OCI-LY1 (cell line): Measurements from ENCODE around the gene USO1.

Experiments
- H2AFZ ChIP-seq: fragments of 200-600 bp; sonication (generic), shearing (Covaris generic); 2 replicates; pipeline ENCODE4 v1.6.0; 2014; ENCODE audit warnings: antibody characterized with exemption, mild to moderate bottlenecking, low read length
- H3F3A ChIP-seq: fragments of 200-600 bp; sonication (generic), shearing (Covaris generic); 2 replicates; pipeline ENCODE4 v1.6.0; 2014; ENCODE audit warnings: mild to moderate bottlenecking, antibody characterized with exemption, low read length, moderate library complexity; ENCODE audit not compliant: insufficient read depth
- H3K27ac ChIP-seq: fragments of 200-600 bp; sonication (generic); 2 replicates; pipeline ENCODE4 v1.5.1; 2014; ENCODE audit warnings: low read length, mixed run types, mild to moderate bottlenecking, low read depth; ENCODE audit not compliant: poor library complexity, severe bottlenecking
- H3K27me3 ChIP-seq: fragments of 200-600 bp; sonication (generic); 2 replicates; pipeline ENCODE4 v1.6.0; 2014; ENCODE audit warnings: antibody characterized with exemption, mild to moderate bottlenecking, low read length, moderate library complexity; ENCODE audit not compliant: insufficient read depth
- H3K36me3 ChIP-seq: fragments of 200-600 bp; sonication (generic); 2 replicates; pipeline ENCODE4 v1.6.1; 2014; ENCODE audit warnings: mild to moderate bottlenecking, antibody characterized with exemption, low read length, moderate library complexity, mixed read lengths; ENCODE audit not compliant: insufficient read depth
- H3K4me1 ChIP-seq: fragments of 200-600 bp; sonication (generic); 2 replicates; pipeline ENCODE4 v1.5.1; 2014; ENCODE audit warnings: mild to moderate bottlenecking, low read length, moderate library complexity; ENCODE audit not compliant: insufficient read depth, severe bottlenecking
- H3K4me2 ChIP-seq: fragments of 200-600 bp; sonication (generic), shearing (Covaris generic); 2 replicates; pipeline ENCODE4 v1.6.1; 2014; ENCODE audit warnings: low read length
- H3K4me3 ChIP-seq: fragments of 200-600 bp; sonication (generic); 2 replicates; pipeline ENCODE4 v1.5.1; 2014; ENCODE audit warnings: low read length, low read depth, mild to moderate bottlenecking, mixed read lengths; ENCODE audit not compliant: poor library complexity, severe bottlenecking
- H3K79me2 ChIP-seq: fragments of 200-600 bp; shearing (Covaris generic); 2 replicates; pipeline ENCODE4 v1.6.1; 2016; ENCODE audit warnings: mixed run types, low read length, mixed read lengths; ENCODE audit not compliant: insufficient read depth
- H3K9ac ChIP-seq: fragments of 200-600 bp; sonication (generic), shearing (Covaris generic); 2 replicates; pipeline ENCODE4 v1.6.1; 2014; ENCODE audit warnings: mild to moderate bottlenecking, low read length, mixed read lengths
- H3K9me2 ChIP-seq: fragments of 200-600 bp; sonication (generic), shearing (Covaris generic); 2 replicates; pipeline ENCODE4 v1.6.1; 2014; ENCODE audit warnings: low read depth, mild to moderate bottlenecking, low read length, mixed read lengths
- H3K9me3 ChIP-seq: fragments of 200-600 bp; shearing (Covaris generic); 2 replicates; pipeline ENCODE4 v1.6.1; 2014; ENCODE audit warnings: low read length, mixed read lengths
- H4K20me1 ChIP-seq: fragments of 200-600 bp; sonication (generic), shearing (Covaris generic); 2 replicates; pipeline ENCODE4 v1.6.0; 2016; ENCODE audit warnings: mild to moderate bottlenecking, low read length; ENCODE audit not compliant: insufficient read depth
- CTCF ChIP-seq: fragments of 200-600 bp; sonication (generic), shearing (Covaris generic); IDR thresholded peaks from 2 replicates; pipeline ENCODE4 v1.5.1; 2017; ENCODE audit warnings: mild to moderate bottlenecking, antibody characterized with exemption, low read length, moderate library complexity, mixed read lengths
- EZH2 ChIP-seq: fragments of 200-600 bp; sonication (generic), shearing (Covaris generic); IDR thresholded peaks from 2 replicates; pipeline ENCODE4 v1.8.0; 2017; ENCODE audit warnings: borderline replicate concordance, mixed run types, mild to moderate bottlenecking, antibody characterized with exemption, low read length, moderate library complexity, mixed read lengths

The USO1 gene

GRCh38 chr4:75771607-75772006 is 47.2 kb downstream of the USO1 start:
- H4K20me1 ChIP-seq = no peaks in the 10 kb centered on the region
- H3K9me2 ChIP-seq = no peaks in the 10 kb centered on the region
- peaks cover 50% of the 10 kb centered on the region for H3K36me3 ChIP-seq
- H3K27ac ChIP-seq = no peak overlapping the region
- no peaks in the 10 kb centered on the region for H3K27me3 ChIP-seq
- H3K9me3 ChIP-seq = no peaks in the 10 kb centered on the region
- TF ChIP-seq EZH2 (no peak), CTCF (no peak)
- no peaks in the 10 kb centered on the region for H3F3A ChIP-seq
- no peaks in the 10 kb centered on the region for H3K79me2 ChIP-seq
- no peak overlapping the region for H3K4me3 ChIP-seq
- no peaks in the 10 kb centered on the region for H3K4me1 ChIP-seq
- no peak overlapping the region for H3K4me2 ChIP-seq
- H2AFZ ChIP-seq = no peak overlapping the region
- no peak overlapping the region for H3K9ac ChIP-seq

- Histone ChIP-seq H3K4me2 (no peak overlapping the region), H3K9ac (no peak overlapping the region), H3K27ac (no peak overlapping the region), H2AFZ (no peak overlapping the region), H3K4me1 (no peaks in the 10 kb centered on the region), H3K9me3 (no peaks in the 10 kb centered on the region), H3F3A (no peaks in the 10 kb centered on the region), H3K27me3 (no peaks in the 10 kb centered on the region), H4K20me1 (no peaks in the 10 kb centered on the region), H3K79me2 (no peaks in the 10 kb centered on the region), H3K36me3 (peaks cover 72% of the 10 kb centered on the region), H3K9me2 (no peaks in the 10 kb centered on the region), H3K4me3 (no peak overlapping the region)
- no peak for TF ChIP-seq EZH2
- TF ChIP-seq CTCF = no peak
These were observed 53.2 kb downstream of the USO1 start for GRCh38 chr4:75777589-75777988.

GRCh38 chr4:75779105-75779757 is 54.9 kb downstream of the USO1 start:
- no peak overlapping the region for H3K27ac ChIP-seq
- peaks cover 79% of the 10 kb centered on the region for H3K36me3 ChIP-seq
- TF ChIP-seq EZH2 (no peak), CTCF (no peak)
- H3K9me2 ChIP-seq = no peaks in the 10 kb centered on the region
- no peak overlapping the region for H3K9ac ChIP-seq
- H2AFZ ChIP-seq = no peak overlapping the region
- H3K4me3 ChIP-seq = no peak overlapping the region
- H4K20me1 ChIP-seq = no peaks in the 10 kb centered on the region
- no peaks in the 10 kb centered on the region for H3K79me2 ChIP-seq
- H3F3A ChIP-seq = no peaks in the 10 kb centered on the region
- H3K9me3 ChIP-seq = no peaks in the 10 kb centered on the region
- no peaks in the 10 kb centered on the region for H3K4me1 ChIP-seq
- no peaks in the 10 kb centered on the region for H3K27me3 ChIP-seq
- no peak overlapping the region for H3K4me2 ChIP-seq
